Endothelial cell of umbilical vein (primary cell): ENCODE measurements around the gene SNRPA. TPM values are rescaled to one million over a fixed set of nuclear protein-coding genes. Genes with fewer than 3 reads are reported as not detected.
A peak's percentile ranks its signal among the peaks of the same experiment; 100 is the strongest.

ENCODE experiments used
- BruUV-seq: library from RNA; stranded (reverse); fragments of 400-500 nt; replicated peaks from 2 replicates; lab custom pipeline; 2021; lab: Mats Ljungman, UMichigan
- CTCF ChIA-PET: fragments of 300-600, 350-600 bp; sonication (Branson Sonifier 250); formaldehyde crosslinking; loops from one replicate; lab custom pipeline; 2021; ENCODE audit warnings: antibody characterized with exemption, inconsistent platforms; lab: Charles Lee
- POLR2A ChIA-PET: fragments of 300-600, 350-600 bp; sonication (Branson Sonifier 250); formaldehyde crosslinking; loops from one replicate; lab custom pipeline; 2021; ENCODE audit warnings: antibody characterized with exemption, inconsistent platforms; lab: Charles Lee
- DNase-seq: peaks from one replicate; pipeline ENCODE4 v3.0.0-alpha.2; 2011; ENCODE audit warnings: low read depth, low spot score
- FAIRE-seq: peaks from 2 replicates; lab custom pipeline; 2011; peaks lifted over from hg19 to GRCh38; lab: Jason Lieb, UNC
- H2AFZ ChIP-seq: 2 replicates; pipeline ENCODE4 v1.6.0; 2012; ENCODE audit warnings: low read depth, low read length, control low read depth, inconsistent platforms
- H3K27ac ChIP-seq: 2 replicates; pipeline ENCODE4 v1.5.1; 2011; ENCODE audit warnings: low read depth, mild to moderate bottlenecking, control low read depth, low read length, moderate library complexity; ENCODE audit not compliant: insufficient read depth
- H3K27me3 ChIP-seq, 2 experiments: 2 replicates each; pipeline versions ENCODE4 v1.6.0 to v1.6.1; 2011; ENCODE audit warnings: low read length in 2 of 2, mixed read lengths in 1 of 2; ENCODE audit not compliant: control insufficient read depth in 2 of 2, insufficient read depth in 2 of 2
- H3K36me3 ChIP-seq, 2 experiments: 2 replicates in 1 of 2; 3 replicates in 1 of 2; pipeline ENCODE4 v1.5.1; 2011; ENCODE audit warnings: low read length in 2 of 2, mild to moderate bottlenecking in 1 of 2, moderate library complexity in 1 of 2; ENCODE audit not compliant: control insufficient read depth in 2 of 2, insufficient read depth in 2 of 2; ENCODE audit errors: extremely low read depth in 1 of 2
- H3K4me1 ChIP-seq: 3 replicates; pipeline ENCODE4 v1.5.1; 2011; ENCODE audit warnings: mild to moderate bottlenecking, low read length; ENCODE audit not compliant: control insufficient read depth, insufficient read depth; ENCODE audit errors: extremely low read depth
- H3K4me2 ChIP-seq: 2 replicates; pipeline ENCODE4 v1.6.1; 2011; ENCODE audit warnings: low read length, control low read depth, mixed read lengths; ENCODE audit not compliant: insufficient read depth
- H3K4me3 ChIP-seq, 3 experiments: fragments of 200-600 bp in 1 of 3; sonication (generic), shearing (Covaris generic) in 1 of 3; replicated peaks in 1 of 3; 2 replicates each; pipeline ENCODE4 v1.5.1; 2011 to 2016; ENCODE audit warnings: control low read depth in 3 of 3, low read length in 3 of 3, mild to moderate bottlenecking in 2 of 3, inconsistent platforms in 1 of 3, low read depth in 1 of 3, moderate library complexity in 1 of 3; ENCODE audit not compliant: insufficient read depth in 1 of 3
- H3K79me2 ChIP-seq: 2 replicates; pipeline ENCODE4 v1.6.0; 2012; ENCODE audit warnings: low read length, inconsistent platforms; ENCODE audit not compliant: control insufficient read depth, insufficient read depth
- H3K9ac ChIP-seq: replicated peaks from 2 replicates; pipeline ENCODE3; 2011; ENCODE audit warnings: low read length, control low read depth; ENCODE audit not compliant: insufficient read depth; ENCODE audit errors: extremely low read depth
- H3K9me1 ChIP-seq: replicated peaks from 3 replicates; pipeline ENCODE4 v1.6.0; 2011; ENCODE audit warnings: mild to moderate bottlenecking, low read length; ENCODE audit not compliant: control insufficient read depth, insufficient read depth; ENCODE audit errors: extremely low read depth
- H3K9me3 ChIP-seq: replicated peaks from 2 replicates; pipeline ENCODE4 v1.5.1; 2012; ENCODE audit warnings: low read length, inconsistent platforms; ENCODE audit not compliant: control insufficient read depth, insufficient read depth
- H4K20me1 ChIP-seq: replicated peaks from 2 replicates; pipeline ENCODE3; 2011; ENCODE audit warnings: mild to moderate bottlenecking, low read length; ENCODE audit not compliant: control insufficient read depth, insufficient read depth; ENCODE audit errors: extremely low read depth
- EZH2 ChIP-seq: IDR thresholded peaks from 2 replicates; pipeline ENCODE4 v1.6.1; 2012; ENCODE audit warnings: borderline replicate concordance, low read depth, mild to moderate bottlenecking, moderate library complexity, low read length, inconsistent platforms; ENCODE audit not compliant: severe bottlenecking
- FOS ChIP-seq: IDR thresholded peaks from 2 replicates; pipeline ENCODE4 v1.6.1; 2011; ENCODE audit warnings: mild to moderate bottlenecking, low read length, moderate library complexity, borderline replicate concordance; ENCODE audit not compliant: insufficient read depth
- JUN ChIP-seq: IDR thresholded peaks from 2 replicates; pipeline ENCODE4 v1.6.1; 2011; ENCODE audit warnings: borderline replicate concordance, low read depth; ENCODE audit not compliant: insufficient read length, insufficient read depth
- POLR2A ChIP-seq: IDR thresholded peaks from 2 replicates; pipeline ENCODE4 v1.6.1; 2012; ENCODE audit warnings: low read depth, mild to moderate bottlenecking, control low read depth, low read length
- POLR2AphosphoS5 ChIP-seq: IDR thresholded peaks from 2 replicates; pipeline ENCODE4 v1.6.1; 2012; ENCODE audit warnings: low read depth, mild to moderate bottlenecking, control low read depth, low read length, moderate library complexity; ENCODE audit not compliant: insufficient read depth
- dilution Hi-C: fragments of 300-500 bp; cut with MboI; formaldehyde crosslinking; loops from one replicate; pipeline ENCODE4 v1.15.0; 2019; ENCODE audit warnings: low sequenced_read_pairs; ENCODE audit not compliant: extremely low pct_ligation_motif_present
- intact Hi-C: fragments of 100-400 bp; cut with micrococcal nuclease; formaldehyde crosslinking; loops from one replicate; pipeline ENCODE4 v1.10.0; 2022
- polyA plus RNA-seq, 4 experiments: library from polyadenylated mRNA; depleted of rRNA in 3 of 4; stranded (reverse) in 3 of 4; unstranded in 1 of 4; fragments of >200 nt; gene quantifications; 2 replicates each; pipeline versions ENCODE4 v1.2.1 to v1.2.3, GENCODE V29; 2011 to 2012; ENCODE audit warnings: missing spikeins in 1 of 4
- total RNA-seq: library from RNA; stranded (reverse); gene quantifications from 2 replicates; pipeline ENCODE4 v1.2.3, GENCODE V29; 2021

The SNRPA gene
- total and polyA plus RNA-seq, 2 donors (not counting 3 experiments of a cell fraction or from before 2014, with no cell fraction given) = 84.6 to 131 TPM

DNA sequence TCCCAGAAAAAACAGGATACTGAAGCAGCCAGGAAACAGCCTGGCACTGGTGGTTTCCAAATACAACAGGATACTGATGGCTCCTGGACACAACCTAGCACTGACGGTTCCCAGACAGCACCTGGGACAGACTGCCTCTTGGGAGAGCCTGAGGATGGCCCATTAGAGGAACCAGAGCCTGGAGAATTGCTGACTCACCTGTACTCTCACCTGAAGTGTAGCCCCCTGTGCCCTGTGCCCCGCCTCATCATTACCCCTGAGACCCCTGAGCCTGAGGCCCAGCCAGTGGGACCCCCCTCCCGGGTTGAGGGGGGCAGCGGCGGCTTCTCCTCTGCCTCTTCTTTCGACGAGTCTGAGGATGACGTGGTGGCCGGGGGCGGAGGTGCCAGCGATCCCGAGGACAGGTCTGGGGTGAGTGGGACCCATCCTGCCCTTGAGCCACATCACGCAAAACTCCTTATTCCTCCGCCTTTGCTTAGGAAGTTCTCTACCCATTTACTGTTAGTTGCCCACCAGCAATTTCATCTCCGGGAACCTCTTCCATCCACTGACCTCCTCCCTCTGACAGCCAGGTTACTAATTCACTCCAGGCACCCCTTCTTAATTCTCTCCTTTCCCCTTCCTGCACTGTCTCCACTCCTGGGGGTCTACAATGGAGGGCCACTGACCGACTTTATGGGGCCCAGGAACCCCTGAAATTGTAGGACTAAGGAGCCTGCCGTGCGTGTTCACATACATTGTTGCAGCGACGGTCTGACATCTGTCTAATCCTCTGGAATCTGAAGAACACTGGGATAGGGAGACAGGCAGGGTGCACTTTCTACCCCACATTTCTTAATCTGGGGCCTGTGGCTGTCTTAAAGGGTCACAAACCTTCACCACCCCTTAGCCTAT lies 32.9 kb upstream of the SNRPA start:
- Histone ChIP-seq H3K27me3 (no peaks in the 10 kb centered on the region), H2AFZ (no peak overlapping the region), H3K4me3 (peak overlapping the region; percentile 34 to 78 (median 53)), H3K9me1 (no peaks in the 10 kb centered on the region), H3K9ac (peak overlapping the region; percentile 81), H3K9me3 (no peaks in the 10 kb centered on the region), H4K20me1 (no peaks in the 10 kb centered on the region), H3K79me2 (peaks cover 40% of the 10 kb centered on the region), H3K36me3 (no peaks in the 10 kb centered on the region), H3K4me1 (peaks cover 62% of the 10 kb centered on the region), H3K27ac (peak overlapping the region; percentile 94), H3K4me2 (peak overlapping the region; percentile 82)
- DNase-seq (peak; percentile 18), FAIRE-seq (peak; percentile 86)
- intact Hi-C loops (loop anchor here (1.0 to 2.0 kb wide), 3 partner anchors 32 to 81 kb away; partner anchors contain the start of genes ACTMAP, EGLN2 and RAB4B), dilution Hi-C loops (no loop called here)
- CTCF ChIA-PET = interaction anchor here (1.3 to 2.2 kb wide), 4 partner anchors 55 to 89 kb away, joined by 3 to 13 read pairs (median 6); partner anchors contain the start of gene RAB4B
- no TSS peak for BruUV-seq
- POLR2A ChIA-PET = interaction anchor here (2.2 kb wide), 1 partner anchor 60 kb away, joined by 9 read pairs; the partner anchor contains the start of gene RAB4B
- no peak for TF ChIP-seq EZH2
- TF ChIP-seq POLR2AphosphoS5 = peak; percentile 13
- no peak for TF ChIP-seq JUN
- peak; percentile 31 for TF ChIP-seq POLR2A
- no peak for TF ChIP-seq FOS
